Fibroblast of skin of back (primary cell): ENCODE results near the gene MYL4. TPM values are rescaled to one million over a fixed set of nuclear protein-coding genes. Genes with fewer than 3 reads are reported as not detected.
A peak's percentile ranks its signal among the peaks of the same experiment; 100 is the strongest.
"Not testable (repeated sequence)": the region's sequence is repeated elsewhere in the genome, so short reads cannot be mapped to it uniquely, and the experiment has no call there.

Source experiments
- DNase-seq: peaks from one replicate; pipeline ENCODE4 v3.0.0-alpha.2; 2013
- polyA plus RNA-seq, 2 experiments: library from polyadenylated mRNA; unstranded; fragments of 120-200 nt; gene quantifications; one replicate each; pipeline ENCODE4 v1.2.1, GENCODE V29; 2013; ENCODE audit not compliant: insufficient read length in 2 of 2

MYL4 gene
- polyA plus RNA-seq (2013, experiment 1 of 2; ENCODE audit: insufficient read length): 5.3 TPM
- polyA plus RNA-seq (2013, experiment 2 of 2; ENCODE audit: insufficient read length): 10.2 TPM

- DNase-seq: peak; percentile 52
These were observed at the start of gene MYL4 for GRCh38 chr17:47208744-47209488. Gene MYL4 (plus strand): TSS chr17:47209348. CDS start chr17:47209423, 75 bp downstream.

GRCh38 chr17:47162013-47162622, 47.0 kb upstream of the MYL4 start:
- DNase-seq: no peak

GRCh38 chr17:47164263-47164662, 44.9 kb upstream of the MYL4 start:
- no peak for DNase-seq

GRCh38 chr17:47165137-47165536, 44.0 kb upstream of the MYL4 start:
- DNase-seq: no peak

- not testable (repeated sequence) for DNase-seq
These were observed 42.3 kb upstream of the MYL4 start for GRCh38 chr17:47166854-47167253.

- DNase-seq: not testable (repeated sequence)
These were observed 40.3 kb upstream of the MYL4 start for GRCh38 chr17:47168896-47169295.

- no peak for DNase-seq
These were observed 38.4 kb upstream of the MYL4 start for GRCh38 chr17:47170710-47171109.

- DNase-seq: no peak
These were observed 36.2 kb upstream of the MYL4 start for GRCh38 chr17:47172696-47173565.

- DNase-seq: not testable (repeated sequence)
These were observed 34.3 kb upstream of the MYL4 start for GRCh38 chr17:47174823-47175222.

GRCh38 chr17:47176389-47176826, 32.7 kb upstream of the MYL4 start:
- no peak for DNase-seq

GRCh38 chr17:47177261-47177660, 31.9 kb upstream of the MYL4 start:
- DNase-seq: no peak

GRCh38 chr17:47179141-47179540, 30.0 kb upstream of the MYL4 start:
- no peak for DNase-seq

- no peak for DNase-seq
These were observed 28.8 kb upstream of the MYL4 start for GRCh38 chr17:47180337-47180736.

GRCh38 chr17:47180988-47181387, 28.2 kb upstream of the MYL4 start:
- not testable (repeated sequence) for DNase-seq

GRCh38 chr17:47184681-47185080, 24.5 kb upstream of the MYL4 start:
- DNase-seq: peak; percentile 17

- peak; percentile 44 for DNase-seq
These were observed 20.8 kb upstream of the MYL4 start for GRCh38 chr17:47188271-47188875.

GRCh38 chr17:47188876-47189731, 20.0 kb upstream of the MYL4 start, which contains the start of gene CDC27:
Gene CDC27 (minus strand): TSS chr17:47189295. CDS start chr17:47189172, 123 bp downstream.
- DNase-seq: peak; percentile 96

GRCh38 chr17:47189732-47190237, 19.4 kb upstream of the MYL4 start:
- DNase-seq: no peak

GRCh38 chr17:47190243-47190642, 18.9 kb upstream of the MYL4 start:
- no peak for DNase-seq

GRCh38 chr17:47190770-47191169, 18.4 kb upstream of the MYL4 start:
- no peak for DNase-seq

GRCh38 chr17:47192554-47192953, 16.6 kb upstream of the MYL4 start:
- peak; percentile 27 for DNase-seq
